HL-60/S4 treated with retinoic acid at 250 ng/mL for 4 days and 3 days (cell line): ENCODE data around the gene DST.
"Not testable (repeated sequence)": the region's sequence is repeated elsewhere in the genome, so short reads cannot be mapped to it uniquely, and the experiment has no call there.

Source experiments
- in situ Hi-C: fragments of 300-500 bp; cut with MboI; formaldehyde crosslinking; loops from 2 replicates; pipeline ENCODE4 v1.7.0; 2022; ENCODE audit warnings: low sequenced_read_pairs

DST gene

DNA sequence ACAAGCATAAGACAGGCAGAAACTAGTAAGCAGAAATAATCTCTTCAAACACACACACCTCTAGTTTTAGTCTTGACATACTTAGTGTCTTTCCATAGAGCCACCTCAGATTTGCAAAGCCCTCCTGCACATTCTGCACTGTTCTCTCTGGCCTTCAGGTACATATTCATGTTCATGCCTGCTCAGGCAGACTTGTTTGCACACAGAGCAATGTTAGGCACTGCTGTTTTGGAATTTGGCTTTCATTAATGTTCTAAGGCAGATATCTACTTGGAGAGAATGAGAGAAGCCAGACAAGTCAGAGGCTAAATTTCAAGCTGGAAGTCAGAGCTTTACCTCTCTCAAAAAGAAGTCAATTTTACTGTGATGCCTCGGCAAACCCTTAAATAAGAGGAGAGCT is 21.3 kb upstream of the DST start:
- in situ Hi-C loops = no loop called here

DNA sequence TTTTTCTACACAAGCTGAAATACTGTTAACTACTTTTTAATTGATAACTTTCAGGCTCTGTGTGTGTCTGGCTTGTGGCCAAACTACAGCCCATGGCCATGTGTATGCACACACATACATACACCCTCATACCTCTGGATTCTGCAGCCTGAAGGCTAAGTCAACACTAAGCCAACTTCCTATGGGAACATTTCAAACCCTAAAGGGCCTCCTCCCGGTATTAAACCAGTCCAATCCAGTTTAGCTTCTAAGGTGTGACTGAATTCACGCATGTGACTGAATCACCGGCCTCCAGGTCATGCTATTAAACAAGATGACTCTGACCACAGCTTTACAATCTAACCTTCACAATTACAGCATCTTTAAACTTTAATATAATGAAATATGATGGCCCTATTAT is 20.7 kb upstream of the DST start:
- in situ Hi-C loops = no loop called here

GRCh38 chr6:56661338-56661737 is 18.6 kb upstream of the DST start:
- in situ Hi-C loops = not testable (repeated sequence)

DNA sequence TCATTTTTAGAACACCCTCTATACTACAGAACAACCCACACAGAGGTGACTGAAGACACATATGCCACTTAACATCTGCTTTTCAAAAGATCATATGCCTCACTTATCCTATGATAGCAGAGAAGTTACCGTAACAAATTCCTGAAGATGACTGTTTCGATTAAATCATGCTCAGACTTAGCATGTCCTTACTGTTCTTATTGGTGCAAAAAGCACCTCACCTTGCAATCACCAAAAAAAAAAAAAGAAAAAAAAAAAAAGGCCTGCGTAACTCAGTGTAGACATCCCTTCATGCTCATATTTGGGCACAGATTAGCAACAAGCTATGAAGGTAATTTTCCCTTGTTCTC is 17.7 kb upstream of the DST start:
- in situ Hi-C loops = no loop called here

- in situ Hi-C loops = no loop called here
Measured at GRCh38 chr6:56659721-56660380, 17.2 kb upstream of the DST start.

GRCh38 chr6:56658326-56658725 is 15.6 kb upstream of the DST start:
- in situ Hi-C loops = no loop called here

DNA sequence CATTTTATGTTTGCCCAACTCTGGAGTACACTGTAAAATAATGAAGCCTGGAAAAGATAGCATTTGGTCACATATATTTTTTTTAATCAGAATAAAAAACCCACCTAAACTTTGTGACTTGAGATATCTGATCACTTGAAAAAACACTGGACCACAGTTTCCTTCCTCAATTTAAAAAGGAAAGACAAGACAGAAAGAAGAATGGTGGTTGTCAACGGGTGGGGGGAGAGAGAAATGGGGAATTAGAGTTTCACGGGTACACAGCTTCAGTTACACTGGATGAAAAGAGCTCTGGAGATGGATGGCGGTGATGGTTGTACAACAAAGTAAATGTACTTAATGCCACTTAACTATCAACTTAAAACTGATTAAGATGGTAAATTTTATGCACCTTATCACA is 14.7 kb upstream of the DST start:
- in situ Hi-C loops = no loop called here

GRCh38 chr6:56656466-56656865 is 13.8 kb upstream of the DST start:
- in situ Hi-C loops = no loop called here

DNA sequence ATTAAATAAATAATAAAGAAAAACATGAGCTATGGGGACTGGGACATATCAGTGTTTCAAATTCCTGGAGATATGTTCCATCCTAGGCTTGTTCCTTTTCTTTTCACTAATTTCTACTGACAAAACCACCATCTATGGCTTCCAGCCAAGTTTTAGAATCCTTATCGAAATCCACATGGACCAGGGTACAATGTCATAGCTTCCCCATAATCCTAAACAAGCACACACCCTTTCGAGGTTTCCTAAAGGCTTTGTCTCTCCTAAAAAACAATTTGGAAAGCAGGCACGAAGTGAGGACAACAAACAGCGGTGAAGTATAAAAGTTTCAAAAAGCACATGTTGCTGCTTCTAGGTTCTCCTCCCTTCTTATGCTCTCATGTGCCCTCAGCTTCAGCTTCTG is 13.3 kb upstream of the DST start:
- in situ Hi-C loops = no loop called here

DNA sequence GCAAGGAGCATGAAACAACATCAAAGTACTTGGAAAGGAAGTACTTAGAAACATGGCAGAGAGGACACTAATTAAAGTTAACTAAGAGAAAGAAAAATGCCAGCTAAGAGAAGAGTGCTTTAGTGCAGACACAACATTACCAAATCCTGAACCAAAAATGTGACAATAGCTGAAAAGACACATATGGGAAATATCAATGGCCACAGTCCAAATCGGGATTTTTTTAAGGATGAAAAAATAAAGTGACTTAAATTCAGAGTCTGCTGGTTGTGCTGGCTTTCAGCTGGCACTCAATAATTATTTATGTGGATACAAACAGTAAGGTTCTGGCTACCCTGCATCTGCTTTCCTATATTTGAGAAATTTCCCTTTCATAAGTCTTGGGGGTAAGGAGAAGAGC is 12.6 kb upstream of the DST start:
- in situ Hi-C loops = no loop called here

DNA sequence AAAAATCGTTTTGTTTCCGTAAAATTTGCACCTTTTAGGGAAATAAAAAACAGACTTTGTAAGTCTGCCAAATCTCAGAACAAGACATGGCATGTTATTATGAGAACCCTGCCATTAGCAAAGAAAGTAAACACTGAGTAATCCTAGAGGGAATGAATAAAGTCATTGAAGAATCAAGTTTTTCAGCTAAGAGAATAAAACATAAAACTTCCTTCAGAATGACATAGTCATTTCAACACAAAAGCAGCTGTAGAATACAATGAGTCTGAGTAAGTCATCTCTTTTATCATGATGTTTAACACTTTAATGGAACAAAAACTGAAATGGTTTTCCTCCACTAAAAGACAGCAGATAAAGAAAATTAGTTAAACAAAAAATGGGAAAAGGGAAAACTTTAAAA is 10.3 kb upstream of the DST start:
- in situ Hi-C loops = no loop called here

DNA sequence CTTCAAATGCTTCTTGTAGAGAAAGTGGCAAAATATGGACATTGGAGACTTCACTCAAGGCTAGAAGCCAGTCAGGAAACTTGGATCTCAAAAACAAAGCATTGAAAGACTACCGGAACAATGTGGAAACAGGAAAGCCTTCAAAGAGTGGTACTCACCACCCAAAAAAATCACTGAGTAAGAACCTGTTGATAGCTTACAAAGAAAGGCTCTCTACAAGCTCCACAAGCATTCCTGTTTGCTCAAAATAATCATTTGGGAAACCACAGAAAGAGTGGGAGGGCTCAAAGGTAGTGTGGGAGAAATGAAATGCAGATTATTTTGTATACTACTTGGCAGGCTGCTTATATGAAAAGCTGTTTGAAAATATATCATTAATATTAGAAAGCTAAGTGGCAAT is 9.5 kb upstream of the DST start:
- in situ Hi-C loops = no loop called here

DNA sequence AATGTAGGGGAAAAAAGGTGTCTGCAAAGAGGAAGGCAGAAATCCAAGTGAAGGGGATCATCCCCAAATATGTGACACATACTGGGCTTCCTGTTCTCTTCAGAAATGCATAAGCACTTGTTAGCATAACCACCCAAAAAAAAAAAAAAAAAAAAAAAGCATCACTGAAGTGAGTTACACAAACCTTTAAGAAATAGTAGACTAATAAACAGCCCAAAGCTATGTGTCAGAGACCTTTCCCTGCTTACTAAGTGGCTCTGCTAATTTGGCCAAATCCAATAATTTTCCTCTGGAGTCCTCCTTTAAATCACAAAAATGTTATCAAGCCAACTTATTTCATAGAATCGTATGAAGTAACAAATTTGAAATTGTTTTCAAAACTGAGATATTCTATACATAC is 7.5 kb upstream of the DST start:
- in situ Hi-C loops = no loop called here

DNA sequence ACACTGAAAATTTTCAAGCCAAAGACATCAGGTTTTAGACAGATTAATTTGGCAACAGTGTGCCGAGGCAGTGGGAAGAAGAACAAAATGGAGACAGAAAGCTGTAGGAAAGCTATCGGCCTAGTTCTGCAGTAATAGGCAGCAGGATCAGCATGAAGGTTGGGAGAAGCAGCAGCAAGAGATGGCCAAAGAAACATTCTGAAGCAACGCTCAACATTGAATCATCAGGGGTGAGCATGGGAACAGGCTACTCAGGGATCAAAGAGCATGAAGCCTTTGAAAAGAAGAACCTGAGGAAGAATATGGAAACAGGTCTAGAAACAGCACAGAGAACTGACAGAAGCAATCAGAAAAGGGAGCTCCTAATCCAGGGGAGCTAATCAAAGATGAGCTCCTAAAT is 7.1 kb upstream of the DST start:
- in situ Hi-C loops = loop anchor here (25.0 kb wide), 1 partner anchor 213 kb away; no protein-coding TSS in a partner anchor

GRCh38 chr6:56649053-56649769 is 6.5 kb upstream of the DST start:
- in situ Hi-C loops = loop anchor here (25.0 kb wide), 1 partner anchor 213 kb away; no protein-coding TSS in a partner anchor

DNA sequence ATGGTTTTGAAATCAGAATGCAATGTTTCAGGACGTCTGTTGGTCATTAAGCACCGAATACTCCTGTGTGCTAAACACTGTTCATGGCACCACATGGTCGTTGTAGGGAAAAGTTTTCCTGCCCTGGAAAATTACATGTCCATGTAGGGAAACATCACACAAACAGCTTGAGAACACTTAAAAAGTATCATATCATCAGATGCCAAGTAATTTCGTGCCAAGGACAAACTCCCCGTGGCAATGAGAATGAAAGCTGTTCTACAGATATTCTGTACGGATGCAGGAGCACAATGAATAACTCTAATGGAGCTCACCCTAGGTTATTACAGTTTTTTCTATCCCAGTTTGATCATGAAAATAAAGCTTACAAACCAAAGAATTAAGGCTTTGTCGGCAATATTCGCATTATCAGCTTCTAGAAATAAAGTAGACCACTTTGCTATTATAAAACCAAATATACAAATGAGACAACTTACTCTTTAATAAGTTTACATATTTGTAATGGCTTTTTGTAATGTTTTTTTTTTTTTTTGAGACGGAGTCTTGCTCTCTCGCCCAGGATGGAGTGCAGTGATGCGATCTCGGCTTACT is 4.6 kb upstream of the DST start:
- in situ Hi-C loops = loop anchor here (25.0 kb wide), 1 partner anchor 215 kb away; no protein-coding TSS in a partner anchor

GRCh38 chr6:56644366-56644765 is 1.7 kb upstream of the DST start:
- in situ Hi-C loops = loop anchor here (25.0 kb wide), 1 partner anchor 218 kb away; no protein-coding TSS in a partner anchor

- in situ Hi-C loops = loop anchor here (25.0 kb wide), 1 partner anchor 219 kb away; no protein-coding TSS in a partner anchor
Measured at GRCh38 chr6:56643379-56644089, 845 bp upstream of the DST start.

- in situ Hi-C loops = loop anchor here (25.0 kb wide), 1 partner anchor 222 kb away; no protein-coding TSS in a partner anchor
Measured at GRCh38 chr6:56640374-56640773, 2.3 kb downstream of the DST start.

- in situ Hi-C loops = loop anchor here (25.0 kb wide), 1 partner anchor 224 kb away; no protein-coding TSS in a partner anchor
Measured at GRCh38 chr6:56638760-56639159, 3.9 kb downstream of the DST start.

DNA sequence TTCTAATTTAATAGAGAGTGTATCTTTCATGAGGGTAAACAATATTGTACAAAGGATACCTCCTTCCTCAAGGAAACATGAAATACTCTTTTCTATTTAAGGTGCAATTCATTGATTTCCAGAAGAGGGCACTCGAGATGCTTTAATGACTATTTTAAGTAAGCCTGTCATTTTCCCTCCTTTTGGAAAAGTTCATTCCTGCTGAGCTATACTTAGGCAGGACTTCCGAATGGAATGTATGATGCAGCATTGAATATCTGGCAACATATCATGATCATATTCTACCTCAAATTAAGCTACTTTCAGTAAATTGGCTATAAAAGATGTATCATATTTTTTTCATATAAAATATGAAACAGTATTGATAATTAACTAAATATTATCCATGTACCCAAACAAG is 5.0 kb downstream of the DST start:
- in situ Hi-C loops = loop anchor here (25.0 kb wide), 1 partner anchor 225 kb away; no protein-coding TSS in a partner anchor
